C4-2B (cell line): Measurements from ENCODE around the gene B4GALT6.

Experiments
- CTCF ChIP-seq: fragments of 450-650 bp; conservative IDR thresholded peaks from 2 replicates; pipeline ENCODE4 v1.5.1; 2017; ENCODE audit warnings: mild to moderate bottlenecking
- ZFX ChIP-seq: fragments of 450-650 bp; IDR thresholded peaks from 2 replicates; pipeline ENCODE4 v1.6.1; 2017

- no peak for TF ChIP-seq CTCF
- no peak for TF ChIP-seq ZFX
Observed at GRCh38 chr18:31631526-31631925, 52.9 kb downstream of the B4GALT6 start.
